ENCODE data around the gene MMRN2. TPM values are rescaled to one million over a fixed set of nuclear protein-coding genes. Genes with fewer than 3 reads are reported as not detected.

MMRN2 gene
- total RNA-seq, 1 experiment from 2014 or later = 2.4 TPM

DNA sequence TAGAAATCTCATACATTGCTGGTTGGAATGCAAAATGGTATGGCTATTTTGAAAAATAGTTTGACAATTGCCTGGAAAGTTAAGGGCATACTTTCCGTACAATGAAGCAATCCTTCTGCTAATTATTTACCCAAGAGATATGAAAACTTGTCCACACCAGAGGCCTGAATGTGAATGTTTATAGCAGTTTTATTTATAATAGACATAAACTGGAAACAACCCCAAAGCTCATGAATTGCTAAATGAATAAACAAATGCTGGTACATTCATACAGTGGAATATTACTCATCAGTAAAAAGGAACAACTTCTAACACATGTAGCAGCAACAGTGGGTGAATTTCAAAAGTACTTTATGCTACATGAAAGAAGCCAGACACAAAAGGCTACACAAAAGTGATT is 42.7 kb downstream of the MMRN2 start:
- Mint-ChIP-seq H3K9me3 (no peaks in the 10 kb centered on the region), H3K27ac (no peak overlapping the region), H3K4me3 (no peak overlapping the region), H3K27me3 (ENCODE audit: low read depth) (no peaks in the 10 kb centered on the region), H3K36me3 (peaks cover 63% of the 10 kb centered on the region), H3K4me1 (no peaks in the 10 kb centered on the region)
- POLR2A ChIA-PET = no interaction called here
- TF ChIP-seq NR3C1 (CRISPR knock-in tag; conservative IDR thresholded peaks at IDR 0.05; ENCODE audit: low read depth) (no peak), CREM (CRISPR knock-in tag; IDR thresholded peaks at IDR 0.05) (no peak), PRRX2 (CRISPR knock-in tag; IDR thresholded peaks at IDR 0.05) (no peak), CREB1 (CRISPR knock-in tag; IDR thresholded peaks at IDR 0.05) (no peak), KAT7 (CRISPR knock-in tag; IDR thresholded peaks at IDR 0.05; ENCODE audit: borderline replicate concordance) (no peak), MXD4 (CRISPR knock-in tag; IDR thresholded peaks at IDR 0.05; ENCODE audit: borderline replicate concordance) (no peak), NFE2L1 (CRISPR knock-in tag; IDR thresholded peaks at IDR 0.05) (no peak)
- TF ChIP-seq, protein P1, sequence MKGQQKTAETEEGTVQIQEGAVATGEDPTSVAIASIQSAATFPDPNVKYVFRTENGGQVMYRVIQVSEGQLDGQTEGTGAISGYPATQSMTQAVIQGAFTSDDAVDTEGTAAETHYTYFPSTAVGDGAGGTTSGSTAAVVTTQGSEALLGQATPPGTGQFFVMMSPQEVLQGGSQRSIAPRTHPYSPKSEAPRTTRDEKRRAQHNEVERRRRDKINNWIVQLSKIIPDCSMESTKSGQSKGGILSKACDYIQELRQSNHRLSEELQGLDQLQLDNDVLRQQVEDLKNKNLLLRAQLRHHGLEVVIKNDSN (CRISPR knock-in tag; IDR thresholded peaks at IDR 0.05) = no peak
- TF ChIP-seq, protein P2, sequence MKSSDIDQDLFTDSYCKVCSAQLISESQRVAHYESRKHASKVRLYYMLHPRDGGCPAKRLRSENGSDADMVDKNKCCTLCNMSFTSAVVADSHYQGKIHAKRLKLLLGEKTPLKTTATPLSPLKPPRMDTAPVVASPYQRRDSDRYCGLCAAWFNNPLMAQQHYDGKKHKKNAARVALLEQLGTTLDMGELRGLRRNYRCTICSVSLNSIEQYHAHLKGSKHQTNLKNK (CRISPR knock-in tag; IDR thresholded peaks at IDR 0.05) = no peak
- TF ChIP-seq, protein P3, sequence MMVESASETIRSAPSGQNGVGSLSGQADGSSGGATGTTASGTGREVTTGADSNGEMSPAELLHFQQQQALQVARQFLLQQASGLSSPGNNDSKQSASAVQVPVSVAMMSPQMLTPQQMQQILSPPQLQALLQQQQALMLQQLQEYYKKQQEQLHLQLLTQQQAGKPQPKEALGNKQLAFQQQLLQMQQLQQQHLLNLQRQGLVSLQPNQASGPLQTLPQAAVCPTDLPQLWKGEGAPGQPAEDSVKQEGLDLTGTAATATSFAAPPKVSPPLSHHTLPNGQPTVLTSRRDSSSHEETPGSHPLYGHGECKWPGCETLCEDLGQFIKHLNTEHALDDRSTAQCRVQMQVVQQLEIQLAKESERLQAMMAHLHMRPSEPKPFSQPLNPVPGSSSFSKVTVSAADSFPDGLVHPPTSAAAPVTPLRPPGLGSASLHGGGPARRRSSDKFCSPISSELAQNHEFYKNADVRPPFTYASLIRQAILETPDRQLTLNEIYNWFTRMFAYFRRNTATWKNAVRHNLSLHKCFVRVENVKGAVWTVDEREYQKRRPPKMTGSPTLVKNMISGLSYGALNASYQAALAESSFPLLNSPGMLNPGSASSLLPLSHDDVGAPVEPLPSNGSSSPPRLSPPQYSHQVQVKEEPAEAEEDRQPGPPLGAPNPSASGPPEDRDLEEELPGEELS (CRISPR knock-in tag; IDR thresholded peaks at IDR 0.05) = no peak
- TF ChIP-seq, protein P4, sequence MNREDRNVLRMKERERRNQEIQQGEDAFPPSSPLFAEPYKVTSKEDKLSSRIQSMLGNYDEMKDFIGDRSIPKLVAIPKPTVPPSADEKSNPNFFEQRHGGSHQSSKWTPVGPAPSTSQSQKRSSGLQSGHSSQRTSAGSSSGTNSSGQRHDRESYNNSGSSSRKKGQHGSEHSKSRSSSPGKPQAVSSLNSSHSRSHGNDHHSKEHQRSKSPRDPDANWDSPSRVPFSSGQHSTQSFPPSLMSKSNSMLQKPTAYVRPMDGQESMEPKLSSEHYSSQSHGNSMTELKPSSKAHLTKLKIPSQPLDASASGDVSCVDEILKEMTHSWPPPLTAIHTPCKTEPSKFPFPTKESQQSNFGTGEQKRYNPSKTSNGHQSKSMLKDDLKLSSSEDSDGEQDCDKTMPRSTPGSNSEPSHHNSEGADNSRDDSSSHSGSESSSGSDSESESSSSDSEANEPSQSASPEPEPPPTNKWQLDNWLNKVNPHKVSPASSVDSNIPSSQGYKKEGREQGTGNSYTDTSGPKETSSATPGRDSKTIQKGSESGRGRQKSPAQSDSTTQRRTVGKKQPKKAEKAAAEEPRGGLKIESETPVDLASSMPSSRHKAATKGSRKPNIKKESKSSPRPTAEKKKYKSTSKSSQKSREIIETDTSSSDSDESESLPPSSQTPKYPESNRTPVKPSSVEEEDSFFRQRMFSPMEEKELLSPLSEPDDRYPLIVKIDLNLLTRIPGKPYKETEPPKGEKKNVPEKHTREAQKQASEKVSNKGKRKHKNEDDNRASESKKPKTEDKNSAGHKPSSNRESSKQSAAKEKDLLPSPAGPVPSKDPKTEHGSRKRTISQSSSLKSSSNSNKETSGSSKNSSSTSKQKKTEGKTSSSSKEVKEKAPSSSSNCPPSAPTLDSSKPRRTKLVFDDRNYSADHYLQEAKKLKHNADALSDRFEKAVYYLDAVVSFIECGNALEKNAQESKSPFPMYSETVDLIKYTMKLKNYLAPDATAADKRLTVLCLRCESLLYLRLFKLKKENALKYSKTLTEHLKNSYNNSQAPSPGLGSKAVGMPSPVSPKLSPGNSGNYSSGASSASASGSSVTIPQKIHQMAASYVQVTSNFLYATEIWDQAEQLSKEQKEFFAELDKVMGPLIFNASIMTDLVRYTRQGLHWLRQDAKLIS (CRISPR knock-in tag; IDR thresholded peaks at IDR 0.05; ENCODE audit: borderline replicate concordance) = no peak
- CTCF ChIA-PET = no interaction called here
- ATAC-seq (no peak), DNase-seq (ENCODE audit: low spot score) (no peak)

DNA sequence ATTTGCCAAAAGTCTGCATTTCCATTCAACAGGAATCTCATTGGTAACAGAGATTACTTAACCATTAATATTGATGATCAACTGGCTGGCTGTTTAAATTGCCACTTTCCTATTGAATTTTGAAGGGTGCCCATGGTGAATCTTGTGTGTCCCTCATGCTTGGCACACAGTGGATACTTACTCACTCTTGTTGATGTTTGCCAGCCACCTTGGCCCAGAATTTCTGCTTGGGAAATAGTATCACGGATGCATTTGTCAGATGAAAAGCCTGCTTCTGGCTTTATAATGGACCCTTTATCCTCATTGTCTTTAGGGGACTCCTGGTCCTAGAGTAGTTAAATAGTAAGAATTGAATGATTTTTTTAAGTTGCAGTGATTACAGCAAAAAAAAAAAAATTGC is 52.0 kb downstream of the MMRN2 start:
- Mint-ChIP-seq H3K27ac (peak overlapping the region; percentile 76), H3K27me3 (ENCODE audit: low read depth) (no peaks in the 10 kb centered on the region), H3K4me3 (no peak overlapping the region), H3K36me3 (peaks cover 71% of the 10 kb centered on the region), H3K4me1 (no peaks in the 10 kb centered on the region), H3K9me3 (no peaks in the 10 kb centered on the region)
- ChIA-PET CTCF (interaction anchor here (0.7 kb wide), 1 partner anchor 1427 kb away, joined by 3 read pairs; no protein-coding TSS in a partner anchor), POLR2A (no interaction called here)
- no peak for DNase-seq (ENCODE audit: low spot score)
- no peak for ATAC-seq
- TF ChIP-seq JUN (CRISPR knock-in tag; IDR thresholded peaks at IDR 0.05) (no peak), SOX15 (CRISPR knock-in tag; IDR thresholded peaks at IDR 0.05) (no peak), CREB1 (CRISPR knock-in tag; IDR thresholded peaks at IDR 0.05) (no peak), GTF2I (CRISPR knock-in tag; conservative IDR thresholded peaks at IDR 0.05) (no peak), JAZF1 (CRISPR knock-in tag; IDR thresholded peaks at IDR 0.05) (no peak), HMGA2 (CRISPR knock-in tag; IDR thresholded peaks at IDR 0.05) (no peak)
- TF ChIP-seq, protein P1 (CRISPR knock-in tag; IDR thresholded peaks at IDR 0.05) = no peak
- TF ChIP-seq, protein P5, sequence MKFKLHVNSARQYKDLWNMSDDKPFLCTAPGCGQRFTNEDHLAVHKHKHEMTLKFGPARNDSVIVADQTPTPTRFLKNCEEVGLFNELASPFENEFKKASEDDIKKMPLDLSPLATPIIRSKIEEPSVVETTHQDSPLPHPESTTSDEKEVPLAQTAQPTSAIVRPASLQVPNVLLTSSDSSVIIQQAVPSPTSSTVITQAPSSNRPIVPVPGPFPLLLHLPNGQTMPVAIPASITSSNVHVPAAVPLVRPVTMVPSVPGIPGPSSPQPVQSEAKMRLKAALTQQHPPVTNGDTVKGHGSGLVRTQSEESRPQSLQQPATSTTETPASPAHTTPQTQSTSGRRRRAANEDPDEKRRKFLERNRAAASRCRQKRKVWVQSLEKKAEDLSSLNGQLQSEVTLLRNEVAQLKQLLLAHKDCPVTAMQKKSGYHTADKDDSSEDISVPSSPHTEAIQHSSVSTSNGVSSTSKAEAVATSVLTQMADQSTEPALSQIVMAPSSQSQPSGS (CRISPR knock-in tag; IDR thresholded peaks at IDR 0.05; ENCODE audit: borderline replicate concordance, low read depth) = no peak
- TF ChIP-seq, protein P6, sequence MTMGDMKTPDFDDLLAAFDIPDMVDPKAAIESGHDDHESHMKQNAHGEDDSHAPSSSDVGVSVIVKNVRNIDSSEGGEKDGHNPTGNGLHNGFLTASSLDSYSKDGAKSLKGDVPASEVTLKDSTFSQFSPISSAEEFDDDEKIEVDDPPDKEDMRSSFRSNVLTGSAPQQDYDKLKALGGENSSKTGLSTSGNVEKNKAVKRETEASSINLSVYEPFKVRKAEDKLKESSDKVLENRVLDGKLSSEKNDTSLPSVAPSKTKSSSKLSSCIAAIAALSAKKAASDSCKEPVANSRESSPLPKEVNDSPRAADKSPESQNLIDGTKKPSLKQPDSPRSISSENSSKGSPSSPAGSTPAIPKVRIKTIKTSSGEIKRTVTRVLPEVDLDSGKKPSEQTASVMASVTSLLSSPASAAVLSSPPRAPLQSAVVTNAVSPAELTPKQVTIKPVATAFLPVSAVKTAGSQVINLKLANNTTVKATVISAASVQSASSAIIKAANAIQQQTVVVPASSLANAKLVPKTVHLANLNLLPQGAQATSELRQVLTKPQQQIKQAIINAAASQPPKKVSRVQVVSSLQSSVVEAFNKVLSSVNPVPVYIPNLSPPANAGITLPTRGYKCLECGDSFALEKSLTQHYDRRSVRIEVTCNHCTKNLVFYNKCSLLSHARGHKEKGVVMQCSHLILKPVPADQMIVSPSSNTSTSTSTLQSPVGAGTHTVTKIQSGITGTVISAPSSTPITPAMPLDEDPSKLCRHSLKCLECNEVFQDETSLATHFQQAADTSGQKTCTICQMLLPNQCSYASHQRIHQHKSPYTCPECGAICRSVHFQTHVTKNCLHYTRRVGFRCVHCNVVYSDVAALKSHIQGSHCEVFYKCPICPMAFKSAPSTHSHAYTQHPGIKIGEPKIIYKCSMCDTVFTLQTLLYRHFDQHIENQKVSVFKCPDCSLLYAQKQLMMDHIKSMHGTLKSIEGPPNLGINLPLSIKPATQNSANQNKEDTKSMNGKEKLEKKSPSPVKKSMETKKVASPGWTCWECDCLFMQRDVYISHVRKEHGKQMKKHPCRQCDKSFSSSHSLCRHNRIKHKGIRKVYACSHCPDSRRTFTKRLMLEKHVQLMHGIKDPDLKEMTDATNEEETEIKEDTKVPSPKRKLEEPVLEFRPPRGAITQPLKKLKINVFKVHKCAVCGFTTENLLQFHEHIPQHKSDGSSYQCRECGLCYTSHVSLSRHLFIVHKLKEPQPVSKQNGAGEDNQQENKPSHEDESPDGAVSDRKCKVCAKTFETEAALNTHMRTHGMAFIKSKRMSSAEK (CRISPR knock-in tag; IDR thresholded peaks at IDR 0.05; ENCODE audit: borderline replicate concordance) = no peak
- TF ChIP-seq, protein P7, sequence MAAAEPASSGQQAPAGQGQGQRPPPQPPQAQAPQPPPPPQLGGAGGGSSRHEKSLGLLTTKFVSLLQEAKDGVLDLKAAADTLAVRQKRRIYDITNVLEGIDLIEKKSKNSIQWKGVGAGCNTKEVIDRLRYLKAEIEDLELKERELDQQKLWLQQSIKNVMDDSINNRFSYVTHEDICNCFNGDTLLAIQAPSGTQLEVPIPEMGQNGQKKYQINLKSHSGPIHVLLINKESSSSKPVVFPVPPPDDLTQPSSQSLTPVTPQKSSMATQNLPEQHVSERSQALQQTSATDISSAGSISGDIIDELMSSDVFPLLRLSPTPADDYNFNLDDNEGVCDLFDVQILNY (CRISPR knock-in tag; IDR thresholded peaks at IDR 0.05) = no peak
- TF ChIP-seq, protein P8, sequence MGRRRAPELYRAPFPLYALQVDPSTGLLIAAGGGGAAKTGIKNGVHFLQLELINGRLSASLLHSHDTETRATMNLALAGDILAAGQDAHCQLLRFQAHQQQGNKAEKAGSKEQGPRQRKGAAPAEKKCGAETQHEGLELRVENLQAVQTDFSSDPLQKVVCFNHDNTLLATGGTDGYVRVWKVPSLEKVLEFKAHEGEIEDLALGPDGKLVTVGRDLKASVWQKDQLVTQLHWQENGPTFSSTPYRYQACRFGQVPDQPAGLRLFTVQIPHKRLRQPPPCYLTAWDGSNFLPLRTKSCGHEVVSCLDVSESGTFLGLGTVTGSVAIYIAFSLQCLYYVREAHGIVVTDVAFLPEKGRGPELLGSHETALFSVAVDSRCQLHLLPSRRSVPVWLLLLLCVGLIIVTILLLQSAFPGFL (CRISPR knock-in tag; IDR thresholded peaks at IDR 0.05; ENCODE audit: borderline replicate concordance) = no peak
